ENCODE measurements around the gene FAM117B.
"Not testable (repeated sequence)": the region's sequence is repeated elsewhere in the genome, so short reads cannot be mapped to it uniquely, and the experiment has no call there.

FAM117B gene

GRCh38 chr2:202758604-202759003 lies 123.8 kb downstream of the FAM117B start:
- peak; percentile 12 for DNase-seq (ENCODE audit: low spot score)

- DNase-seq (ENCODE audit: low spot score): no peak
These were observed 126.1 kb downstream of the FAM117B start for GRCh38 chr2:202760848-202761247.

- DNase-seq (ENCODE audit: low spot score): no peak
These were observed 127.8 kb downstream of the FAM117B start for GRCh38 chr2:202762556-202762955.

- no peak for DNase-seq (ENCODE audit: low spot score)
These were observed 129.1 kb downstream of the FAM117B start for GRCh38 chr2:202763916-202764315.

GRCh38 chr2:202764991-202765390 lies 130.2 kb downstream of the FAM117B start:
- no peak for DNase-seq (ENCODE audit: low spot score)

- no peak for DNase-seq (ENCODE audit: low spot score)
These were observed 130.7 kb downstream of the FAM117B start for GRCh38 chr2:202765436-202765835.

- DNase-seq (ENCODE audit: low spot score): no peak
These were observed 133.5 kb downstream of the FAM117B start for GRCh38 chr2:202768273-202768672.

GRCh38 chr2:202769201-202769600 lies 134.4 kb downstream of the FAM117B start:
- DNase-seq (ENCODE audit: low spot score): no peak

GRCh38 chr2:202771336-202771735 lies 136.6 kb downstream of the FAM117B start:
- DNase-seq (ENCODE audit: low spot score): no peak

GRCh38 chr2:202771741-202772460 lies 137.1 kb downstream of the FAM117B start:
- DNase-seq (ENCODE audit: low spot score): no peak

GRCh38 chr2:202773301-202773973 lies 138.7 kb downstream of the FAM117B start:
- DNase-seq (ENCODE audit: low spot score): no peak

- DNase-seq (ENCODE audit: low spot score): no peak
These were observed 139.3 kb downstream of the FAM117B start for GRCh38 chr2:202774104-202774503.

- no peak for DNase-seq (ENCODE audit: low spot score)
These were observed 143.4 kb downstream of the FAM117B start for GRCh38 chr2:202778217-202778616.

- no peak for DNase-seq (ENCODE audit: low spot score)
These were observed 145.8 kb downstream of the FAM117B start for GRCh38 chr2:202780514-202781021.

- DNase-seq (ENCODE audit: low spot score): no peak
These were observed 148.3 kb downstream of the FAM117B start for GRCh38 chr2:202782940-202783558.

GRCh38 chr2:202786842-202787241 lies 152.1 kb downstream of the FAM117B start:
- DNase-seq (ENCODE audit: low spot score): no peak

GRCh38 chr2:202790676-202791075 lies 155.9 kb downstream of the FAM117B start:
- DNase-seq (ENCODE audit: low spot score): no peak

GRCh38 chr2:202797944-202798343 lies 163.2 kb downstream of the FAM117B start:
- DNase-seq (ENCODE audit: low spot score): no peak

GRCh38 chr2:202805911-202806310 lies 171.1 kb downstream of the FAM117B start:
- not testable (repeated sequence) for DNase-seq (ENCODE audit: low spot score)

GRCh38 chr2:202807431-202808138 lies 172.8 kb downstream of the FAM117B start:
- not testable (repeated sequence) for DNase-seq (ENCODE audit: low spot score)

- DNase-seq (ENCODE audit: low spot score): no peak
These were observed 174.0 kb downstream of the FAM117B start for GRCh38 chr2:202808754-202809153.

GRCh38 chr2:202813387-202813786 lies 178.6 kb downstream of the FAM117B start:
- no peak for DNase-seq (ENCODE audit: low spot score)

Measured in iPS-NIHi11 (cell line).